Activated CD4-positive, alpha-beta T cell treated with anti-CD3 and anti-CD28 coated beads for 24 hours (primary cell): Measurements from ENCODE around the gene CYP4F3.
"Not testable (repeated sequence)": the region's sequence is repeated elsewhere in the genome, so short reads cannot be mapped to it uniquely, and the experiment has no call there.

Experiments used
- DNase-seq, 2 donors: peaks; one replicate each; pipeline ENCODE4 v3.0.0-alpha.2; 2020; ENCODE audit warnings: low read depth in 2 of 2

The CYP4F3 gene

GRCh38 chr19:15640294-15640903 lies at the start of gene CYP4F3:
CYP4F3 (plus strand) TSS chr19:15640897; CDS start chr19:15641416, 519 bp downstream.
- DNase-seq = no peak

- no peak for DNase-seq
Observed at GRCh38 chr19:15591796-15592195, 48.9 kb upstream of the CYP4F3 start.

DNA sequence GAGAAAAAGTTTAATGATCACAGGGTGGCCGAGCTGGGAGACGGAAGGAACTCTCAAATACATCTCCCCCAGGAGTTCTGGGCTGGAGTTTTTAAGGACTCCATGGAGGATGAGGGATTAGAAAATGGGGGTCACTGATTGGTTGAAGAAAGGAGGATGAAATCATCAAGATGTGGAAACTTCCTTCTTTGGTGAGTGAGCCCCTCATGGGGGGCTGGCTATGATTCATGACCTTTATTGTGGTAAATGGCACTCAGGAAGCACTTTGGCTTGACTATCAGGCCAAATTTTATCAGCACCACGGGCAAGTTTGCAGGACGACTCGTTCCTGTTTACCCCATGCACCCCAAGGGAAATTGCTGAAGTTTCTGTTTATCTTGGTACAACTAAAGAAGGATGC lies 48.2 kb upstream of the CYP4F3 start:
- not testable (repeated sequence) for DNase-seq

DNA sequence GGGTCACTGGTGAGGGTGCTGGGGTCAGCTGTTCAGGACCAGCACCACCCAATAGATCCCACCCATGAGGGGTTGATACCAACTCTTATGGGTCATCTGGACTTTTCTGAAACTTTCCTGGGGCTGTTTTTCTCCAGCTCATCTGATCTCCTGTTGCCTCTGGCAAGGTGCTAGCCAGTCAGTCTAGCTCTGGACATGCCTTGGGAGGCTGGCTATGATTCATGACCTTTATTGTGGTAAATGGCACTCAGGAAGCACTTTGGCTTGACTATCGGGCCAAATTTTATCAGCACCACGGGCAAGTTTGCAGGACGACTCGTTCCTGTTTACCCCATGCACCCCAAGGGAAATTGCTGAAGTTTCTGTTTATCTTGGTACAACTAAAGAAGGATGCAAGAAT lies 46.9 kb upstream of the CYP4F3 start:
- DNase-seq = not testable (repeated sequence)

GRCh38 chr19:15595069-15595468 lies 45.6 kb upstream of the CYP4F3 start:
- DNase-seq = no peak

DNA sequence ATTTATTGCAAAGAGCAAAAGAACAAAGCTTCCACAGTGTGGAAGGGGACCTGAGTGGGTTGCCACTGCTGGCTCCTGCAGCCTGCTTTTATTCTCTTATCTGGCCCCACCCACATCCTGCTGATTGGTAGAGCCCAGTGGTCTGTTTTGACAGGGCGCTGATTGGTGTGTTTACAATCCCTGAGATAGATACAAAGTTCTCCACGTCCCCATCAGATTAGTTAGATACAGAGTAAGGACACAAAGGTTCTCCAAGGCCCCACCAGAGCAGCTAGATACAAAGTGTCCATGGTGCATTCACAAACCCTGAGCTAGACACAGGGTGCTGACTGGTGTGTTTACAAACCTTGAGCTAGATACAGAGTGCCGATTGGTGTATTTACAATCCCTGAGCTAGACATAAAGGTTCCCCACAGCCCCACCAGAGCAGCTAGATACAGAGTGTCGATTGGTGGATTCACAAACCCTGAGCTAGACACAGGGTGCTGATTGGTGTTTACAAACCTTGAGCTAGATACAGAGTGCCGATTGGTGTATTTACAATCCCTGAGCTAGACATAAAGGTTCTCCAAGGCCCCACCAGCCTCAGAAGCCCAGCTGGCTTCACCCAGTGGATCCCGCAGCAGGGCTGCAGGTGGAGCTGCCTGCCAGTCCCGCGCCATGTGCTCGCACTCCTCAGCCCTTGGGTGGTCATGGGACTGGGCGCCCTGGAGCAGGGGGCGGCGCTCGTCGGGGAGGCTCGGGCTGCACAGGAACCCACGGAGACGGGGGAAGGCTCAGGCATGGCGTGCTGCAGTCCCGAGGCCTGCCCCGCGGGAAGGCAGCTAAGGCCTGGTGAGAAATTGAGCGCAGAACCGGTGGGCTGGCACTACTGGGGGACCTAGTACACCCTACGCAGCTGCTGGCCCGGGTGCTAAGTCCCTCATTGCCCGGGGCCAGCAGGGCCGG lies 32.4 kb upstream of the CYP4F3 start:
- DNase-seq = not testable (repeated sequence)

DNA sequence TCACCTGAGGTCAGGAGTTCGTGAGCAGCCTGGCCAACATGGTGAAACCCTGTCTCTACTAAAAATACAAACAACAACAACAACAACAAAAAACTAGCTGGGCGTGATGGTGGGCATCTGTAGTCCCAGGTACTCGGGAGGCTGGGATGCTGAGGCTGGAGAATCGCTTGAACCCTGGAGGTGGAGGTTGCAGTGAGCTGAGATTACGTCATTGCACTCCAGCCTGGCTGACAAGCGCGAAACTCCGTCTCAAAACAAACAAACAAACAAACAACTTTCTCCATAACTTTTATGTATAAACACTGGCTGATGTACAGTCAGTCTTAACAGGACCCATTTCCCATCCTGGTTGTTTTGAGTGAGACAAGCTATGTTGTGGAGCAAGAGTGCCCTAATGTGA lies 31.4 kb upstream of the CYP4F3 start:
- no peak for DNase-seq

DNA sequence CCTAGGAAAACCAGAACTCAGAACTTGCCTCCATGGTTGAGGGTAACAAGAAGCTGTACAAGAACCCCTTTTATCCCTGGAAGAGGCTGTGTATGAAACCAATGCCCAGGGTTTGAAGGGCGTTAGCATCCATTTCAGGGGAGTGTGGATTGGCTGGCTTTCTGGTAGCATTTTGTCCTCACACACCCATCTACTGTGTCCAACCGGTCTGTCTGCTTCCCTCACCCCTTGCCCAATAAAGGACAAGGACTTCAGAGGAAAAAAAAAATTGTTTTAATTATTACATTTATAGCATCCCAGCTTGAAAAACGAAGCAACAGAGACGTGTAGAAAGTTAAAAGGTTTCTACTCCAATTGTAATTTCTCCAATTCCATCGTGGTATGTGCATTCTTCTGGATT lies 28.4 kb upstream of the CYP4F3 start:
- no peak for DNase-seq

DNA sequence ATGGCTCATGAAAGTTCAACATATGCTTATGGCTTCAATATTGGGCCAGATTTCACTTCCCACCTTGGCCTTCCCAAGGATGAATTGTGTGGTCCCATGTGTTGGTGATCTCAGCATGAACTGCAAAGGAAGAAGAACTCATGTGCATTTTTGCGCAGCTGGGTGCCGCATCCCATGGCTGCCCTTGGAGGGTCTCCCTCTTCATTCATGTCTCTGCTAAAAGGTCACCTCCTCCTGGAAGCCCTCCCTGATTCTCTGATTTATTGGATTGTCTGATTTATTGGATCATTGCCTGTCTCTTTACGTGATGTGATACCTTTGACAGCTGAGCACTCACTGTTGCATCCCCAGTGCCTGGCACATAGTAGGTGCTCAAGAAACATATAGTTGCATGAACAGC lies 27.4 kb upstream of the CYP4F3 start:
- no peak for DNase-seq

GRCh38 chr19:15614507-15615379 lies 26.0 kb upstream of the CYP4F3 start, which contains the start of gene CYP4F8:
CYP4F8 (plus strand) TSS chr19:15615218; CDS start chr19:15615617, 399 bp downstream.
- no peak for DNase-seq

- no peak for DNase-seq
Observed at GRCh38 chr19:15615526-15615925, 25.2 kb upstream of the CYP4F3 start.

GRCh38 chr19:15616183-15616582 lies 24.5 kb upstream of the CYP4F3 start:
- no peak for DNase-seq

- no peak for DNase-seq
Observed at GRCh38 chr19:15616627-15617270, 23.9 kb upstream of the CYP4F3 start.

- DNase-seq = no peak
Observed at GRCh38 chr19:15618321-15618720, 22.4 kb upstream of the CYP4F3 start.

- DNase-seq = no peak
Observed at GRCh38 chr19:15621801-15622200, 18.9 kb upstream of the CYP4F3 start.

GRCh38 chr19:15622991-15623390 lies 17.7 kb upstream of the CYP4F3 start:
- DNase-seq = no peak

DNA sequence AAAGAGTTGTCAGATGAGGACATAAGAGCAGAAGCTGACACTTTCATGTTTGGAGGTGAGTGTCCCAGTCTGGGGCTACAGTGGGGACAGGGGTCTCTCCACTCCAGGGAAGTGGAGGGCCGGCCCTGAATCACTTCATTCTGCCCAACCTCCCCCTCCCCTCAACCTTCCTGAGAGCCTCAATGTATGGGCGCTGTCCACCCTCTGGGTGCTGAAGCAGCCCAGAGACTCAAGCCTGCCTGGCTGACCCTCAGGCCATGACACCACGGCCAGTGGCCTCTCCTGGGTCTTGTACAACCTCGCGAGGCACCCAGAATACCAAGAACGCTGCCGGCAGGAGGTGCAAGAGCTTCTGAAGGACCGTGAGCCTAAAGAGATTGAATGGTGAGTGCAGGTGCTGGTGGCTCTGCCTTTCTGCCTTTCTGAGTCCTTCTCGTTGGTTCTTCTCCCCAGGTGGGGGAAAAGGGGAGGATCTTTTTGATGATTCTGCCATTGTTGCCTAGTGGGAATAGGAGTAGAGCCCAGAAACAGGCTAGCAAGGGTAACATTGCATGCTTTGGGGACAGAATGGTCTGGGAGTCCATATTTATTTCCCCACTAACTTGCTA lies 16.9 kb upstream of the CYP4F3 start:
- no peak for DNase-seq

DNA sequence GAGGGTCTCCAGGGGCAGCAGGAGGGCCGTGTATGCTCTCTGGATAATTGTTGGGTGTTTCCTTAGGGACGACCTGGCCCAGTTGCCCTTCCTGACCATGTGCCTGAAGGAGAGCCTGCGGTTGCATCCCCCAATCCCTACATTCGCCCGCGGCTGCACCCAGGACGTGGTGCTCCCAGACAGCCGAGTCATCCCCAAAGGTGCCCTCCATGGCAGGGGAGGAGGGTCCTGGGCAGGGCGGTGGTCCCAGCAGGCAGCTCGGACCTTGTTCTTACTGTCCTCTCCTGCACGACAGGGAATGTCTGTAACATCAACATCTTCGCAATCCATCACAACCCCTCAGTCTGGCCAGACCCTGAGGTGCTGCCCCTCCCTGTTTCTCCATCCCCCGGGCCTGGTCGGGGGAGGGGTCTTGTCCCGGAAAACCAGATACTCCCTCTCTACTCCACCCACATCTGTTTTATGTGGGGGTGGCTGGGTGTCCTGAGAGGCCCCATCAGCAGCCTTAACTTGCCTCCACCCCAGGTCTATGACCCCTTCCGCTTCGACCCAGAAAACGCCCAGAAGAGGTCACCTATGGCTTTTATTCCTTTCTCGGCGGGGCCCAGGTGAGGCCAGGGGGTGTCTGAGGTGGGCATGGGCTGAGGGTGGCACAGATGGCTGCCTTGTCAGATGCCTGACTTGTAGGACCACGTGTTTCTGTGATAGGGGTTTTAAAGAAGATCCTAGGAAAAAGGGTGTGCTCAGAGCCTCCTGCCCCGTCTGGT lies 12.3 kb upstream of the CYP4F3 start:
- DNase-seq = no peak

DNA sequence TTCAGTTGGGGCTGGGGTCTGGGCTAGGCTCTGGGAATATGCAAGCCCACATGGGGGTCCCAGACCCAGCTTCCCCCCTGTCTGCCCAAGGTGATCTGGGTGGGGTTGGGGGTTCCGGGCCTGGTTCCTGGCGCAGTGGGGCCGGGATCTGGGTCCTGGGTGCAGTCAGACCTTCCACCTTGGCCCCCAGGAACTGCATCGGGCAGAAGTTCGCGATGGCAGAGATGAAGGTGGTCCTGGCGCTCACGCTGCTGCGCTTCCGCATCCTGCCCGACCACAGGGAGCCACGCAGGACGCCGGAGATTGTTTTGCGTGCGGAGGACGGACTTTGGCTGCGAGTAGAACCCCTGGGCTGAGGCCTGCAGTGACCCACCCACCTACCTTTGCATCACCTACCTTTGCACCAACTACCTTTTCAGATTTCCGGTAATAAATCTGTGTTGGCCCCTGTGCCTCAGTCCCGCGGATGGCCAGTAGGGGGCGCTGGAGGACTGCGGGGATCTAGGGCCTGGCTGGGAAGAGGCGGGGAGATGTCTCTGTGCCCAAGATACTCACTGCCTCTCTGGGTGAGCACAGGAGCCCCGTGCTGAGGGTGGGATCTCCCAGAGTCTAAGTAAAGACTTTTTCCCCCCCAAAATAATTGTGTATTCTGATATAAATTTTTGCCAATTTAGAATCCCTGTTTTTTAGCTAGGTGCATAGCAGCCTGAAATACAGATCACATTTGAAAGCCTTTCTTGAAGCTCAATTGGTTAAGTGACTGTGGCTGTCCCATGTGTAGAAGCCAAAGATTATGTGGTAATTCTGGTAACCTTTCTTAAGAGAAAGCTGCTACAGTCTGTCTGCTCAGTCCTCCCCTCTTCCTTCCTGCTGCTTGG lies 11.5 kb upstream of the CYP4F3 start:
- peak; percentile 90 for DNase-seq
